HepG2 (cell line): Measurements from ENCODE around the gene SCYL1. TPM values are rescaled to one million over a fixed set of nuclear protein-coding genes. Genes with fewer than 3 reads are reported as not detected.

Experiments used
- CEBPB ChIP-seq: IDR thresholded peaks from 2 replicates; pipeline ENCODE4 v1.6.1; 2011; ENCODE audit warnings: low read depth, low read length, improper control_type of control experiment, borderline replicate concordance
- ESRRA ChIP-seq: sonication (generic); formaldehyde crosslinking; IDR thresholded peaks from 2 replicates; pipeline ENCODE4 v1.5.1; 2020; ENCODE audit warnings: mild to moderate bottlenecking, low read depth, missing genetic modification reagents
- HDAC1 ChIP-seq: sonication (generic); formaldehyde crosslinking; IDR thresholded peaks from 2 replicates; pipeline ENCODE4 v1.5.1; 2020; ENCODE audit warnings: mild to moderate bottlenecking, missing genetic modification reagents
- KAT2B ChIP-seq: fragments of 150-350 bp; IDR thresholded peaks from 2 replicates; pipeline ENCODE4 v1.6.1; 2014; ENCODE audit warnings: low read depth, low read length, borderline replicate concordance
- KAT7 ChIP-seq: IDR thresholded peaks from 2 replicates; pipeline ENCODE4 v1.6.1; 2018; ENCODE audit warnings: borderline replicate concordance, missing compliant biosample characterization
- NCOA1 ChIP-seq: sonication (generic); formaldehyde crosslinking; IDR thresholded peaks from 2 replicates; pipeline ENCODE4 v1.9.0; 2021; ENCODE audit warnings: missing genetic modification reagents
- NCOA2 ChIP-seq: sonication (generic); formaldehyde crosslinking; IDR thresholded peaks from 2 replicates; pipeline ENCODE4 v1.8.0; 2022; ENCODE audit warnings: inconsistent platforms
- PHF5A ChIP-seq: IDR thresholded peaks from one replicate; pipeline ENCODE4 v1.6.1; 2018; ENCODE audit warnings: low read depth, missing genetic modification reagents; ENCODE audit not compliant: unreplicated experiment
- POLR2A ChIP-seq, 2 experiments: IDR thresholded peaks; 2 replicates each; pipeline ENCODE4 v1.6.1; 2011; ENCODE audit warnings: low read depth in 2 of 2, low read length in 2 of 2, mild to moderate bottlenecking in 1 of 2, moderate library complexity in 1 of 2; ENCODE audit not compliant: insufficient read depth in 1 of 2
- SIN3B ChIP-seq: fragments of 150-350 bp; IDR thresholded peaks from 2 replicates; pipeline ENCODE4 v1.6.1; 2014; ENCODE audit warnings: low read length
- SPEN ChIP-seq: sonication (generic); formaldehyde crosslinking; IDR thresholded peaks from 2 replicates; pipeline ENCODE4 v1.5.1; 2020; ENCODE audit warnings: low read depth, mild to moderate bottlenecking, missing genetic modification reagents
- SUZ12 ChIP-seq: fragments of 150-350 bp; IDR thresholded peaks from 2 replicates; pipeline ENCODE4 v1.6.1; 2014; ENCODE audit warnings: low read depth, low read length
- TEAD2 ChIP-seq: sonication (generic); formaldehyde crosslinking; IDR thresholded peaks from 2 replicates; pipeline ENCODE4 v1.9.0; 2021; ENCODE audit warnings: missing genetic modification reagents
- TOPORS ChIP-seq: sonication (generic); formaldehyde crosslinking; IDR thresholded peaks from 2 replicates; pipeline ENCODE4 v1.8.0; 2023; ENCODE audit warnings: mild to moderate bottlenecking, missing genetic modification reagents
- ZFX ChIP-seq: sonication (generic); formaldehyde crosslinking; IDR thresholded peaks from 2 replicates; pipeline ENCODE4 v1.4.0; 2020; ENCODE audit warnings: mild to moderate bottlenecking, low read depth, missing genetic modification reagents, moderate library complexity
- ZNF331 ChIP-seq: sonication (generic); formaldehyde crosslinking; IDR thresholded peaks from 2 replicates; pipeline ENCODE4 v1.4.0; 2020; ENCODE audit warnings: missing genetic modification reagents
- ZNF460 ChIP-seq: sonication (generic); formaldehyde crosslinking; IDR thresholded peaks from 2 replicates; pipeline ENCODE4 v1.5.1; 2020; ENCODE audit warnings: missing genetic modification reagents, mild to moderate bottlenecking, borderline replicate concordance
- ZNF501 ChIP-seq: sonication (generic); formaldehyde crosslinking; IDR thresholded peaks from 2 replicates; pipeline ENCODE4 v1.5.1; 2020; ENCODE audit warnings: mild to moderate bottlenecking, moderate library complexity, missing genetic modification reagents
- ZSCAN25 ChIP-seq: sonication (generic); formaldehyde crosslinking; IDR thresholded peaks from 2 replicates; pipeline ENCODE4 v1.8.0; 2022; ENCODE audit warnings: mild to moderate bottlenecking, missing genetic modification reagents
- ZSCAN29 ChIP-seq: sonication (generic); formaldehyde crosslinking; conservative IDR thresholded peaks from 2 replicates; pipeline ENCODE4 v1.4.0; 2020; ENCODE audit warnings: mild to moderate bottlenecking, missing genetic modification reagents
- ZSCAN9 ChIP-seq: IDR thresholded peaks from 2 replicates; pipeline ENCODE4 v1.6.1; 2016; ENCODE audit warnings: borderline replicate concordance
- polyA plus RNA-seq, 8 experiments: library from polyadenylated mRNA; depleted of rRNA in 3 of 8; stranded (reverse) in 7 of 8; unstranded in 1 of 8; fragments of >200 nt; fragmentation: Illumina TruSeq in 4 of 8; extraction: Trizol in 4 of 8; gene quantifications; 2 replicates each; pipeline versions ENCODE4 v1.2.1 to v1.2.3, GENCODE V29; 2011 to 2016; ENCODE audit warnings: low read depth in 4 of 8, missing spikeins in 1 of 8, mixed read lengths in 1 of 8; ENCODE audit not compliant: insufficient read depth in 1 of 8
- total RNA-seq, 5 experiments: library from RNA; depleted of rRNA; stranded (reverse); fragments of >200 nt; fragmentation: Illumina TruSeq; extraction: Trizol; gene quantifications; 2 replicates each; pipeline ENCODE4 v1.2.3, GENCODE V29; 2016; ENCODE audit warnings: low read depth in 1 of 5
- TF ChIP-seq, protein P1 (sequence below): sonication (generic); formaldehyde crosslinking; IDR thresholded peaks from 2 replicates; pipeline ENCODE4 v1.4.0; 2020; ENCODE audit warnings: missing genetic modification reagents, mild to moderate bottlenecking, borderline replicate concordance
- TF ChIP-seq, protein P2 (sequence below): sonication (generic); formaldehyde crosslinking; IDR thresholded peaks from 2 replicates; pipeline ENCODE4 v1.4.0; 2020; ENCODE audit warnings: missing genetic modification reagents
- TF ChIP-seq, protein P3 (sequence below): sonication (generic); formaldehyde crosslinking; IDR thresholded peaks from 2 replicates; pipeline ENCODE4 v1.4.0; 2020; ENCODE audit warnings: missing genetic modification reagents
- TF ChIP-seq, protein P4 (sequence below): IDR thresholded peaks from 2 replicates; pipeline ENCODE4 v1.6.1; 2012; ENCODE audit warnings: inconsistent platforms
- TF ChIP-seq, protein P5 (sequence below): IDR thresholded peaks from 2 replicates; pipeline ENCODE4 v1.6.1; 2016; ENCODE audit warnings: missing genetic modification reagents, missing compliant biosample characterization

SCYL1 gene
- total and polyA plus RNA-seq, 2 of the 13 experiments (the other 11 are each of a cell fraction or from before 2014, with no cell fraction given) = 65.9 to 103 TPM

DNA sequence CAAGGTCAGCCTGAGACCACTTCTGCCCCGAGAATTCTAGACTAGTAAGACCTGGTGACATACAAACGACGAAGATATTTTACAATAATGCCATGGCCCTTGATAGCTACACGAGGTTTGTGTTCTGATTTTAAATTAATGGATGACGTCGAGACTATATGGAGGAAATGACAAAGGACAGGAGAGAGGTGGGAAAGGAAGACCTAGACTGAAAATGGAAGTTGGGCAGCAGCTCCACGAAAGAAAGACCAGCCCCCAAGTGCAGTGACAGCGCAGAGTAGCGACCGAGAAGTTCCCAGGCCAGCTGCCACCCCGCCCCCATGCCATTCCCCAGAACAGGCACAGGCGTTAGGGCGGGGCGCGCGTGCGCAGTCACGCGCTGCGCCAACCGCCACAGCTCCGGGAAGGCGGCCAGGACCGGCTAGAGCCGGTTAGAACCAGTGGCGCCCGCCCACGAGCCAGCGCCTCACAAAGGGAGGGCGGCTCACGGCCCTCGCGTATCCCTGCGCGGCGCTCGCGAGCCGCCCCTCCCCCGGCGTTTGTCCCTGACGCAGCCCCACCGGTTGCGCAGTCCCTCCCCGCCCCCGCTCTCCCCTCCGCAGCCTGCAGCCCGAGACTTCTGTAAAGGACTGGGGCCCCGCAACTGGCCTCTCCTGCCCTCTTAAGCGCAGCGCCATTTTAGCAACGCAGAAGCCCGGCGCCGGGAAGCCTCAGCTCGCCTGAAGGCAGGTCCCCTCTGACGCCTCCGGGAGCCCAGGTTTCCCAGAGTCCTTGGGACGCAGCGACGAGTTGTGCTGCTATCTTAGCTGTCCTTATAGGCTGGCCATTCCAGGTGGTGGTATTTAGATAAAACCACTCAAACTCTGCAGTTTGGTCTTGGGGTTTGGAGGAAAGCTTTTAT, 27.5 kb upstream of the SCYL1 start (continued):
- TF ChIP-seq, protein P1, sequence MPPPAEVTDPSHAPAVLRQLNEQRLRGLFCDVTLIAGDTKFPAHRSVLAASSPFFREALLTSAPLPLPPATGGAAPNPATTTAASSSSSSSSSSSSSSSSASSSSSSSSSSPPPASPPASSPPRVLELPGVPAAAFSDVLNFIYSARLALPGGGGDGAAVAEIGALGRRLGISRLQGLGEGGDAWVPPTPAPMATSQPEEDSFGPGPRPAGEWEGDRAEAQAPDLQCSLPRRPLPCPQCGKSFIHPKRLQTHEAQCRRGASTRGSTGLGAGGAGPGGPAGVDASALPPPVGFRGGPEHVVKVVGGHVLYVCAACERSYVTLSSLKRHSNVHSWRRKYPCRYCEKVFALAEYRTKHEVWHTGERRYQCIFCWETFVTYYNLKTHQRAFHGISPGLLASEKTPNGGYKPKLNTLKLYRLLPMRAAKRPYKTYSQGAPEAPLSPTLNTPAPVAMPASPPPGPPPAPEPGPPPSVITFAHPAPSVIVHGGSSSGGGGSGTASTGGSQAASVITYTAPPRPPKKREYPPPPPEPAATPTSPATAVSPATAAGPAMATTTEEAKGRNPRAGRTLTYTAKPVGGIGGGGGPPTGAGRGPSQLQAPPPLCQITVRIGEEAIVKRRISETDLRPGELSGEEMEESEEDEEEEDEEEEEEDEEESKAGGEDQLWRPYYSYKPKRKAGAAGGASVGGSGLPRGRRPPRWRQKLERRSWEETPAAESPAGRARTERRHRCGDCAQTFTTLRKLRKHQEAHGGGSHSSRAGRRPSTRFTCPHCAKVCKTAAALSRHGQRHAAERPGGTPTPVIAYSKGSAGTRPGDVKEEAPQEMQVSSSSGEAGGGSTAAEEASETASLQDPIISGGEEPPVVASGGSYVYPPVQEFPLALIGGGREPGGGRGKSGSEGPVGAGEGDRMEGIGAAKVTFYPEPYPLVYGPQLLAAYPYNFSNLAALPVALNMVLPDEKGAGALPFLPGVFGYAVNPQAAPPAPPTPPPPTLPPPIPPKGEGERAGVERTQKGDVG (CRISPR knock-in tag) = no peak
- TF ChIP-seq ESRRA (CRISPR knock-in tag) (0 out of 2 replicates have a peak, but pooled peaks have one; percentile 41), NCOA1 (CRISPR knock-in tag) (peak; percentile 92), POLR2A (IDR thresholded peaks at IDR 0.05; ENCODE audit: insufficient read depth in 1 of 2, low read depth in 2 of 2, low read length in 2 of 2) (peak; percentile 60 to 84), KAT2B (no peak), NCOA2 (CRISPR knock-in tag) (no peak), ZNF331 (peak; percentile 84; the same call in 1 of the 2 replicates), SPEN (CRISPR knock-in tag) (peak; percentile 94), PHF5A (CRISPR knock-in tag) (no peak), TOPORS (CRISPR knock-in tag) (no peak), ZFX (CRISPR knock-in tag) (peak; percentile 47; the same call in 1 of the 2 replicates), ZSCAN25 (CRISPR knock-in tag) (peak; percentile 78; the same call in 1 of the 2 replicates), KAT7 (CRISPR knock-in tag) (peak; percentile 90; the same call in 1 of the 2 replicates), ZSCAN9 (CRISPR knock-in tag) (peak; percentile 51; the same call in 1 of the 2 replicates), ZNF460 (CRISPR knock-in tag) (no peak; the same call in 1 of the 2 replicates), ZSCAN29 (no peak), ZNF501 (CRISPR knock-in tag) (peak; percentile 53; the same call in 1 of the 2 replicates), TEAD2 (CRISPR knock-in tag) (no peak), SUZ12 (no peak), CEBPB (peak; percentile 89), HDAC1 (CRISPR knock-in tag) (peak; percentile 87), SIN3B (no peak)
- TF ChIP-seq, protein P2, sequence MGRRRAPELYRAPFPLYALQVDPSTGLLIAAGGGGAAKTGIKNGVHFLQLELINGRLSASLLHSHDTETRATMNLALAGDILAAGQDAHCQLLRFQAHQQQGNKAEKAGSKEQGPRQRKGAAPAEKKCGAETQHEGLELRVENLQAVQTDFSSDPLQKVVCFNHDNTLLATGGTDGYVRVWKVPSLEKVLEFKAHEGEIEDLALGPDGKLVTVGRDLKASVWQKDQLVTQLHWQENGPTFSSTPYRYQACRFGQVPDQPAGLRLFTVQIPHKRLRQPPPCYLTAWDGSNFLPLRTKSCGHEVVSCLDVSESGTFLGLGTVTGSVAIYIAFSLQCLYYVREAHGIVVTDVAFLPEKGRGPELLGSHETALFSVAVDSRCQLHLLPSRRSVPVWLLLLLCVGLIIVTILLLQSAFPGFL (CRISPR knock-in tag) = no peak
- TF ChIP-seq, protein P3, sequence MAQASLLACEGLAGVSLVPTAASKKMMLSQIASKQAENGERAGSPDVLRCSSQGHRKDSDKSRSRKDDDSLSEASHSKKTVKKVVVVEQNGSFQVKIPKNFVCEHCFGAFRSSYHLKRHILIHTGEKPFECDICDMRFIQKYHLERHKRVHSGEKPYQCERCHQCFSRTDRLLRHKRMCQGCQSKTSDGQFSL (CRISPR knock-in tag) = no peak; the same call in 1 of the 2 replicates
- TF ChIP-seq, protein P4, sequence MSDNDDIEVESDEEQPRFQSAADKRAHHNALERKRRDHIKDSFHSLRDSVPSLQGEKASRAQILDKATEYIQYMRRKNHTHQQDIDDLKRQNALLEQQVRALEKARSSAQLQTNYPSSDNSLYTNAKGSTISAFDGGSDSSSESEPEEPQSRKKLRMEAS = peak; percentile 84
- TF ChIP-seq, protein P5, sequence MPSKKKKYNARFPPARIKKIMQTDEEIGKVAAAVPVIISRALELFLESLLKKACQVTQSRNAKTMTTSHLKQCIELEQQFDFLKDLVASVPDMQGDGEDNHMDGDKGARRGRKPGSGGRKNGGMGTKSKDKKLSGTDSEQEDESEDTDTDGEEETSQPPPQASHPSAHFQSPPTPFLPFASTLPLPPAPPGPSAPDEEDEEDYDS (CRISPR knock-in tag) = peak; percentile 89
